ENCODE measurements around the gene KDM1A.

KDM1A gene

GRCh38 chr1:23079025-23079424, 59.8 kb downstream of the KDM1A start:
- Histone ChIP-seq H3K4me1 (ENCODE audit: control insufficient read depth, insufficient read depth, low read length) (peaks cover 3% of the 10 kb centered on the region), H3K9me3 (replicated peaks; ENCODE audit: low read length) (no peaks in the 10 kb centered on the region), H3K36me3 (ENCODE audit: insufficient read depth, low read length) (peaks cover 73% of the 10 kb centered on the region), H3K27me3 (ENCODE audit: control insufficient read depth, insufficient read depth, low read length) (no peaks in the 10 kb centered on the region), H3K4me3 (ENCODE audit: low read length) (no peak overlapping the region), H3K4me2 (ENCODE audit: low read length) (no peak overlapping the region), H3K9ac (ENCODE audit: low read depth, low read length) (no peak overlapping the region)

- H3K4me3 ChIP-seq (ENCODE audit: low read length), result no peak overlapping the region
- peaks cover 87% of the 10 kb centered on the region for H3K36me3 ChIP-seq (ENCODE audit: insufficient read depth, low read length)
- H3K27me3 ChIP-seq (ENCODE audit: control insufficient read depth, insufficient read depth, low read length), result no peaks in the 10 kb centered on the region
- no peak overlapping the region for H3K9ac ChIP-seq (ENCODE audit: low read depth, low read length)
- H3K4me2 ChIP-seq (ENCODE audit: low read length), result no peak overlapping the region
- no peaks in the 10 kb centered on the region for H3K9me3 ChIP-seq (replicated peaks; ENCODE audit: low read length)
- H3K4me1 ChIP-seq (ENCODE audit: control insufficient read depth, insufficient read depth, low read length), result no peaks in the 10 kb centered on the region
These were observed 61.6 kb downstream of the KDM1A start for GRCh38 chr1:23080885-23081284.

GRCh38 chr1:23081376-23081775, 62.1 kb downstream of the KDM1A start:
- H3K4me1 ChIP-seq (ENCODE audit: control insufficient read depth, insufficient read depth, low read length), result no peaks in the 10 kb centered on the region
- H3K4me2 ChIP-seq (ENCODE audit: low read length), result no peak overlapping the region
- no peaks in the 10 kb centered on the region for H3K9me3 ChIP-seq (replicated peaks; ENCODE audit: low read length)
- H3K4me3 ChIP-seq (ENCODE audit: low read length), result no peak overlapping the region
- no peak overlapping the region for H3K9ac ChIP-seq (ENCODE audit: low read depth, low read length)
- no peaks in the 10 kb centered on the region for H3K27me3 ChIP-seq (ENCODE audit: control insufficient read depth, insufficient read depth, low read length)
- H3K36me3 ChIP-seq (ENCODE audit: insufficient read depth, low read length), result peaks cover 91% of the 10 kb centered on the region

GRCh38 chr1:23083714-23084480, 64.6 kb downstream of the KDM1A start:
- H3K4me1 ChIP-seq (ENCODE audit: control insufficient read depth, insufficient read depth, low read length), result no peaks in the 10 kb centered on the region
- H3K27me3 ChIP-seq (ENCODE audit: control insufficient read depth, insufficient read depth, low read length), result no peaks in the 10 kb centered on the region
- peaks cover 97% of the 10 kb centered on the region for H3K36me3 ChIP-seq (ENCODE audit: insufficient read depth, low read length)
- H3K9ac ChIP-seq (ENCODE audit: low read depth, low read length), result no peak overlapping the region
- H3K4me2 ChIP-seq (ENCODE audit: low read length), result no peak overlapping the region
- H3K9me3 ChIP-seq (replicated peaks; ENCODE audit: low read length), result no peaks in the 10 kb centered on the region
- H3K4me3 ChIP-seq (ENCODE audit: low read length), result no peak overlapping the region

- Histone ChIP-seq H3K4me3 (ENCODE audit: low read length) (no peak overlapping the region), H3K36me3 (ENCODE audit: insufficient read depth, low read length) (peaks cover 93% of the 10 kb centered on the region), H3K4me1 (ENCODE audit: control insufficient read depth, insufficient read depth, low read length) (no peaks in the 10 kb centered on the region), H3K9me3 (replicated peaks; ENCODE audit: low read length) (no peaks in the 10 kb centered on the region), H3K9ac (ENCODE audit: low read depth, low read length) (no peak overlapping the region), H3K4me2 (ENCODE audit: low read length) (no peak overlapping the region), H3K27me3 (ENCODE audit: control insufficient read depth, insufficient read depth, low read length) (no peaks in the 10 kb centered on the region)
These were observed 65.6 kb downstream of the KDM1A start for GRCh38 chr1:23084880-23085279.

GRCh38 chr1:23085696-23086095, 66.4 kb downstream of the KDM1A start:
- H3K4me2 ChIP-seq (ENCODE audit: low read length), result no peak overlapping the region
- H3K4me3 ChIP-seq (ENCODE audit: low read length), result no peak overlapping the region
- H3K27me3 ChIP-seq (ENCODE audit: control insufficient read depth, insufficient read depth, low read length), result no peaks in the 10 kb centered on the region
- peaks cover 92% of the 10 kb centered on the region for H3K36me3 ChIP-seq (ENCODE audit: insufficient read depth, low read length)
- no peaks in the 10 kb centered on the region for H3K4me1 ChIP-seq (ENCODE audit: control insufficient read depth, insufficient read depth, low read length)
- no peak overlapping the region for H3K9ac ChIP-seq (ENCODE audit: low read depth, low read length)
- H3K9me3 ChIP-seq (replicated peaks; ENCODE audit: low read length), result no peaks in the 10 kb centered on the region

GRCh38 chr1:23088027-23088426, 68.8 kb downstream of the KDM1A start:
- peaks cover 93% of the 10 kb centered on the region for H3K36me3 ChIP-seq (ENCODE audit: insufficient read depth, low read length)

GRCh38 chr1:23090056-23090455, 70.8 kb downstream of the KDM1A start:
- Histone ChIP-seq H3K9ac (ENCODE audit: low read depth, low read length) (no peak overlapping the region), H3K9me3 (replicated peaks; ENCODE audit: low read length) (no peaks in the 10 kb centered on the region), H3K4me1 (ENCODE audit: control insufficient read depth, insufficient read depth, low read length) (no peaks in the 10 kb centered on the region), H3K27me3 (ENCODE audit: control insufficient read depth, insufficient read depth, low read length) (no peaks in the 10 kb centered on the region), H3K4me3 (ENCODE audit: low read length) (no peak overlapping the region), H3K4me2 (ENCODE audit: low read length) (no peak overlapping the region), H3K36me3 (ENCODE audit: insufficient read depth, low read length) (peaks cover 87% of the 10 kb centered on the region)

More at GRCh38 chr1:23088027-23088426, 68.8 kb downstream of the KDM1A start:
- H3K4me1 ChIP-seq (ENCODE audit: control insufficient read depth, insufficient read depth, low read length), result no peaks in the 10 kb centered on the region
- H3K4me3 ChIP-seq (ENCODE audit: low read length), result no peak overlapping the region
- H3K9ac ChIP-seq (ENCODE audit: low read depth, low read length), result no peak overlapping the region
- no peak overlapping the region for H3K4me2 ChIP-seq (ENCODE audit: low read length)
- no peaks in the 10 kb centered on the region for H3K9me3 ChIP-seq (replicated peaks; ENCODE audit: low read length)
- H3K27me3 ChIP-seq (ENCODE audit: control insufficient read depth, insufficient read depth, low read length), result no peaks in the 10 kb centered on the region

- no peak overlapping the region for H3K9ac ChIP-seq (ENCODE audit: low read depth, low read length)
- H3K36me3 ChIP-seq (ENCODE audit: insufficient read depth, low read length), result peaks cover 73% of the 10 kb centered on the region
These were observed 72.3 kb downstream of the KDM1A start for GRCh38 chr1:23091545-23091944.

GRCh38 chr1:23092447-23092846, 73.2 kb downstream of the KDM1A start:
- no peaks in the 10 kb centered on the region for H3K9me3 ChIP-seq (replicated peaks; ENCODE audit: low read length)
- H3K27me3 ChIP-seq (ENCODE audit: control insufficient read depth, insufficient read depth, low read length), result no peaks in the 10 kb centered on the region
- H3K9ac ChIP-seq (ENCODE audit: low read depth, low read length), result no peak overlapping the region
- no peak overlapping the region for H3K4me2 ChIP-seq (ENCODE audit: low read length)
- H3K36me3 ChIP-seq (ENCODE audit: insufficient read depth, low read length), result peaks cover 68% of the 10 kb centered on the region
- H3K4me1 ChIP-seq (ENCODE audit: control insufficient read depth, insufficient read depth, low read length), result peaks cover 4% of the 10 kb centered on the region
- H3K4me3 ChIP-seq (ENCODE audit: low read length), result no peak overlapping the region

More at GRCh38 chr1:23091545-23091944, 72.3 kb downstream of the KDM1A start:
- H3K4me1 ChIP-seq (ENCODE audit: control insufficient read depth, insufficient read depth, low read length), result peaks cover 4% of the 10 kb centered on the region
- H3K4me3 ChIP-seq (ENCODE audit: low read length), result no peak overlapping the region
- no peaks in the 10 kb centered on the region for H3K9me3 ChIP-seq (replicated peaks; ENCODE audit: low read length)
- H3K4me2 ChIP-seq (ENCODE audit: low read length), result no peak overlapping the region
- no peaks in the 10 kb centered on the region for H3K27me3 ChIP-seq (ENCODE audit: control insufficient read depth, insufficient read depth, low read length)

GRCh38 chr1:23097316-23097715, 78.0 kb downstream of the KDM1A start:
- Histone ChIP-seq H3K9me3 (replicated peaks; ENCODE audit: low read length) (no peaks in the 10 kb centered on the region), H3K36me3 (ENCODE audit: insufficient read depth, low read length) (peaks cover 24% of the 10 kb centered on the region), H3K27me3 (ENCODE audit: control insufficient read depth, insufficient read depth, low read length) (no peaks in the 10 kb centered on the region), H3K4me1 (ENCODE audit: control insufficient read depth, insufficient read depth, low read length) (peaks cover 45% of the 10 kb centered on the region), H3K4me3 (ENCODE audit: low read length) (no peak overlapping the region), H3K9ac (ENCODE audit: low read depth, low read length) (no peak overlapping the region), H3K4me2 (ENCODE audit: low read length) (no peak overlapping the region)

Measured in skeletal muscle satellite cell (primary cell).